ENCODE measurements around the gene CDH13. TPM values are rescaled to one million over a fixed set of nuclear protein-coding genes. Genes with fewer than 3 reads are reported as not detected.

Gene CDH13
- total RNA-seq, 1 donor from 2014 or later = 161 TPM

DNA sequence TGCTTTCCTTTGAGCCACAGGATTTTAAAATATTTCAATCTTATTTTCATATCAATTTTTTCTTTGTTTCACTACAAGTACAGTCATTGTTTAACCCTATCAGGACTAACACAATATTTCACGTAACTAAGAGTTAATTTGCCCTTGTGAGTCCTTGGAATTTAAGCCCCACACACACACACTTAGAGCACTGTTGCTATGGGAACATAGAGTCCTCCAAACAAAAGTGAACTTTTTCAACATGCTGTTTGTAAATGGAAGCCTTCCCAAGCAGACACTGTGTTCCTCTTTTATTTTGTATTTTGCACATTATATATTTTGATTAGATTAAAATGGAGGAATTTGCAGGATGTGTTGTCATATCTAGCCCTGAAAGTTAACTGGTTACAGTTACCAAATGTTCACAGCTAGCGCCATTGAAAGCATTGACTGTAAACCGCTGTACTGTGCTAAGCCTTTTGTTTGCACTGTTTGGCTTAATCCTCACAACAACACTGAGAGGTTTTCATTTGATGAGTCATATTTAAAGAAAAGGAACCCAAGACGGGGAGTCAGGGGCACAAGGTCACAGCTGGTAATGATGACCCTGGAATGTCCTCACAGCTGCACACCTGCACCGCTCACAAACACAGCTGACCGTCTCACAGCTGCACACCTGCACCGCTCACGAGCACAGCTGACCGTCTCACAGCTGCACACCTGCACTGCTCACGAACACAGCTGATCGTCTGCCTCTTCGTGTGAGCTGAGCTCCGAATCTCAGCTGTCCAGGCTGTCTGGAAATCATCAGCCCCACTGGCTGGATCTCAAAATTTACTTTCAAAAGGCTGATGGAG, 1187.3 kb downstream of the CDH13 start:
- Histone ChIP-seq H3K4me3 (peak overlapping the region; percentile 33), H3K36me3 (peaks cover 39% of the 10 kb centered on the region), H3K4me1 (peaks cover 60% of the 10 kb centered on the region), H3K27ac (replicated peaks) (peak overlapping the region; percentile 68), H3K9me3 (replicated peaks) (no peaks in the 10 kb centered on the region), H3K27me3 (ENCODE audit: low read depth) (no peaks in the 10 kb centered on the region)
- intact Hi-C loops (cut with micrococcal nuclease) = no loop called here
- TF ChIP-seq, protein P1, sequence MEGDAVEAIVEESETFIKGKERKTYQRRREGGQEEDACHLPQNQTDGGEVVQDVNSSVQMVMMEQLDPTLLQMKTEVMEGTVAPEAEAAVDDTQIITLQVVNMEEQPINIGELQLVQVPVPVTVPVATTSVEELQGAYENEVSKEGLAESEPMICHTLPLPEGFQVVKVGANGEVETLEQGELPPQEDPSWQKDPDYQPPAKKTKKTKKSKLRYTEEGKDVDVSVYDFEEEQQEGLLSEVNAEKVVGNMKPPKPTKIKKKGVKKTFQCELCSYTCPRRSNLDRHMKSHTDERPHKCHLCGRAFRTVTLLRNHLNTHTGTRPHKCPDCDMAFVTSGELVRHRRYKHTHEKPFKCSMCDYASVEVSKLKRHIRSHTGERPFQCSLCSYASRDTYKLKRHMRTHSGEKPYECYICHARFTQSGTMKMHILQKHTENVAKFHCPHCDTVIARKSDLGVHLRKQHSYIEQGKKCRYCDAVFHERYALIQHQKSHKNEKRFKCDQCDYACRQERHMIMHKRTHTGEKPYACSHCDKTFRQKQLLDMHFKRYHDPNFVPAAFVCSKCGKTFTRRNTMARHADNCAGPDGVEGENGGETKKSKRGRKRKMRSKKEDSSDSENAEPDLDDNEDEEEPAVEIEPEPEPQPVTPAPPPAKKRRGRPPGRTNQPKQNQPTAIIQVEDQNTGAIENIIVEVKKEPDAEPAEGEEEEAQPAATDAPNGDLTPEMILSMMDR (IDR thresholded peaks at IDR 0.05; ENCODE audit: borderline replicate concordance) = no peak
- DNase-seq = no peak

DNA sequence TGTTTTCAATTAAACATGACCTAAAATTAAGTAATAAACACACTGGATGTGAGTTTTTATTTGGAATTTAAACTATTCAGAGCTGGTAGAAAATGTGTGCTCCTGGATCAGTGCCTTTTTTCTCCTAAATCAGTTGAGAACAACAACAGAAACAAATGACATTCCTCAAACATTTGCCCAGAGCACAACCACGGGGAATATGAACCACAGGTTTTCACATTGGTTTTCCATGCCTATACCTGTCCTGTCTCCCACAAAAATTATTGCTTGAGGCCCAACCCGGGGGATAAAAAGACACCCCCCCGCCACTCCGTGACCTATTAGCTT, 1187.9 kb downstream of the CDH13 start:
- TF ChIP-seq, protein P1 (IDR thresholded peaks at IDR 0.05; ENCODE audit: borderline replicate concordance) = no peak
- peak overlapping the region; percentile 33 for H3K4me3 ChIP-seq
- intact Hi-C loops (cut with micrococcal nuclease) = no loop called here
- DNase-seq = no peak
- no peaks in the 10 kb centered on the region for H3K27me3 ChIP-seq (ENCODE audit: low read depth)
- H3K36me3 ChIP-seq = peaks cover 35% of the 10 kb centered on the region
- H3K27ac ChIP-seq (replicated peaks) = peak overlapping the region; percentile 68
- H3K9me3 ChIP-seq (replicated peaks) = no peaks in the 10 kb centered on the region
- H3K4me1 ChIP-seq = peaks cover 54% of the 10 kb centered on the region

DNA sequence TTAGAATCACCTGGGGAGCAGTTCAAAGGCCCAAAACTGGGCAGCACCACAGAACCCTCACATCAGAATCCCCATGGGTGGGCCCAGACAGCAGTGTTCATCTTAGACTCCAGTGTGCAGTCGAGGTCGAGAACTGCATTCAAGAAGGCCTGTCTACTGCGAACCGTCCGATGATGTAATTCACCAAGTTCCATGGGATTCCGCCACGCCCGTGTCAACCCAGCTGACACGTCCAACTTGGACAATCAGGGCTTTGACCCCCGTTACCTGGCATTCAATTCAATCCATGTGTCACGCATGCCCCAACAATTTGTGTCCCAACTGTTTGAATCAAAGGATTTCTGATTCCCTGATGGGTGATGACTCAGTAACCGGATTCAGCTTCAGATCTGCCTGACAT, 1190.3 kb downstream of the CDH13 start:
- H3K27me3 ChIP-seq (ENCODE audit: low read depth) = no peaks in the 10 kb centered on the region
- H3K9me3 ChIP-seq (replicated peaks) = no peaks in the 10 kb centered on the region
- intact Hi-C loops (cut with micrococcal nuclease) = no loop called here
- no peak for DNase-seq
- TF ChIP-seq, protein P1 (IDR thresholded peaks at IDR 0.05; ENCODE audit: borderline replicate concordance) = no peak
- H3K36me3 ChIP-seq = peaks cover 13% of the 10 kb centered on the region
- H3K4me1 ChIP-seq = peaks cover 30% of the 10 kb centered on the region
- H3K27ac ChIP-seq (replicated peaks) = no peak overlapping the region
- no peak overlapping the region for H3K4me3 ChIP-seq

DNA sequence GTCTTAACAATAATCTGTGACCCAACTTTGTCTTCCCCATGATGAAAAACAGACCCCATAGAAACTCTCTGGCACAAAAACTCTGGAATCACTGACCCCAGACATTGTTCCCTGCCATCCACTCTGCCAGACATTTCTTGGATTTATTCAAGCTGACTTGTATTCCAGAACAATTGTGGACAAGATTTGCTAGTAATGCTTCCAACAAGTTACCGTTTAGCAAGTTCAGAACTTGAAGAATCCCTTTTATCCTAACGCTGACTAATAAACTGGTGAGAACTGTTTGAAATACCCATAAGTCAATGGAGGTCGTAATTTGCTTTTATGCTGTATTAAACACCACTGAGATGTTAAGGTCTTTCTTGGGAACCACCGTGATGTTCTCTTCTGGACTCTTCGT, 1191.5 kb downstream of the CDH13 start:
- Histone ChIP-seq H3K36me3 (peaks cover under 1% of the 10 kb centered on the region), H3K27ac (replicated peaks) (no peak overlapping the region), H3K4me1 (peaks cover 18% of the 10 kb centered on the region), H3K4me3 (no peak overlapping the region), H3K9me3 (replicated peaks) (no peaks in the 10 kb centered on the region), H3K27me3 (ENCODE audit: low read depth) (no peaks in the 10 kb centered on the region)
- TF ChIP-seq, protein P1 (IDR thresholded peaks at IDR 0.05; ENCODE audit: borderline replicate concordance) = no peak
- intact Hi-C loops (cut with micrococcal nuclease) = no loop called here
- DNase-seq = no peak

DNA sequence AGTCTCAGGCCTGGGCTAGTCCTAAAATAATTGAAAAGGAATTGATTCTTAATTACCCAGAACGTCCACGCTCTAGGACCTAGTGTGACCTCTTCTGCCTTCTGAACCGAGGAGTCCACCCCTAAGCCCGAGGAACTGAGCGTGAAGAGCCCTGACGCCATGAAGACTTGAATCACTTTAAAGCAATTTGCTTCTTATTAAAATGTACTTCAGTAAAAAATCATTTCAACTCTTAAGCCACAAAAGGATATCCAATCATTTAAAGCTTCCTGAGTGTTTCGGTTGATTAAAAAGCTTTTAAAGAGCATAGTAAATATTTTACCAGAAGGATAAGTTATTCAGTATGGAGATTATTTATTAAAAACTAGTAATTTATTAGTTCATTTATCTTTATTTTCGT, 1192.6 kb downstream of the CDH13 start:
- Histone ChIP-seq H3K9me3 (replicated peaks) (no peaks in the 10 kb centered on the region), H3K4me3 (no peak overlapping the region), H3K36me3 (no peaks in the 10 kb centered on the region), H3K27me3 (ENCODE audit: low read depth) (peaks cover 4% of the 10 kb centered on the region), H3K4me1 (peaks cover 7% of the 10 kb centered on the region), H3K27ac (replicated peaks) (no peak overlapping the region)
- no peak for DNase-seq
- intact Hi-C loops (cut with micrococcal nuclease) = no loop called here
- TF ChIP-seq, protein P1 (IDR thresholded peaks at IDR 0.05; ENCODE audit: borderline replicate concordance) = no peak

Measured in left ventricle myocardium inferior (tissue), 1 donor.